Stimulated activated effector memory CD8-positive, alpha-beta T cell treated with anti-CD3 and anti-CD28 coated beads, Interleukin-12 subunit alpha, Interleukin-12 subunit beta, amount 100 ng/mL, for 72 hours (primary cell): ENCODE data around the gene SPTLC3.

Experiments used
- ATAC-seq: fragments of 150-1000 bp; cut with Tn5 transposase; 2 replicates; pipeline ENCODE4 v1.10.0; 2021
- DNase-seq, 2 donors: peaks; one replicate each; pipeline ENCODE4 v3.0.0; 2021 to 2022; ENCODE audit warnings: low spot score in 2 of 2
- H3K27ac Mint-ChIP-seq: one replicate; pipeline ENCODE4 v1.8.0; 2022; ENCODE audit warnings: mild to moderate bottlenecking, mixed read lengths
- H3K36me3 Mint-ChIP-seq: one replicate; pipeline ENCODE4 v1.8.0; 2022; ENCODE audit warnings: mild to moderate bottlenecking, mixed read lengths
- H3K4me1 Mint-ChIP-seq: one replicate; pipeline ENCODE4 v1.8.0; 2022; ENCODE audit warnings: mixed read lengths
- H3K4me3 Mint-ChIP-seq: one replicate; pipeline ENCODE4 v1.8.0; 2022; ENCODE audit warnings: mild to moderate bottlenecking, mixed read lengths
- H3K9me3 Mint-ChIP-seq: one replicate; pipeline ENCODE4 v1.8.0; 2022; ENCODE audit warnings: mixed read lengths

SPTLC3 gene

DNA sequence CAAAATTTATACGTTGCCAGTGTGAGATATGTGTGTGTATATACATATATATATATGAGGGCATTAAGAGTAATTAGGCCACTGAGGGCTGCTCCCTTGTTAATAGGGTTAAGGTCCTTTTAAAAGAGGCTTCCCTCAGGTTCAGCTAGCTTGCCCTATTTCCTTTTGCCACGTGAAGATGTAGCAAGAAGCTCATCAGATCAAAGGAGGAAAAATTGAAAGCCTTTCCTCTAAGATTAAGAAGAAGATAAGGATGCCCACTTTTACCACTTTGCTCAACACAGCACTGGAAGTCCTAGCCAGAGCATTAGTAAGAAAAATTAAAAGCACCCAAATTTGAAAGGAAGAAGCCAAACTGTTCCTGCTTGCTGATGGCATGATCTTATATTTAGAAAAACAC, 179.1 kb downstream of the SPTLC3 start:
- Mint-ChIP-seq H3K36me3 (no peaks in the 10 kb centered on the region), H3K27ac (no peak overlapping the region), H3K4me3 (no peak overlapping the region), H3K4me1 (no peaks in the 10 kb centered on the region), H3K9me3 (peaks cover 10% of the 10 kb centered on the region)
- no peak for DNase-seq
- no peak for ATAC-seq

DNA sequence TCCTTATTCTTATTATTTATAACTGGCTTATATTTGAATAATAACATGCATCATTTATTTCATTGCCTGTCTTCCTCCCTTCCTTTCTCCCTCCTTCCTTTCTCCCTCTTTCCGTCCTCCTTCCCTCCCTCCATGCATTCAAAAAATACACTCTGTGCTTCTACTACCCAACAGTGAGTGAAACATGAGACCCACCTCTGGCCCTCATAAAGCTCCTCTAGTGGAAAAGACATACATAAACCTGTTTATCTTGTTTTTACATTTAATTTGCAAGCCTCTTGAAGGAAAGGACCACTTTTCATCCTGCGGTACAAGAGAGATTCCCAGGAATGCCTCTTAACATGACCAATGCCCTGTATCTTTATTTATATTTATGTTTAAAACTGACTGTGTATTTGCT, 190.5 kb downstream of the SPTLC3 start:
- Mint-ChIP-seq H3K4me1 (no peaks in the 10 kb centered on the region), H3K4me3 (no peak overlapping the region), H3K27ac (no peak overlapping the region), H3K9me3 (peaks cover 3% of the 10 kb centered on the region), H3K36me3 (no peaks in the 10 kb centered on the region)
- ATAC-seq (no peak), DNase-seq (no peak)

DNA sequence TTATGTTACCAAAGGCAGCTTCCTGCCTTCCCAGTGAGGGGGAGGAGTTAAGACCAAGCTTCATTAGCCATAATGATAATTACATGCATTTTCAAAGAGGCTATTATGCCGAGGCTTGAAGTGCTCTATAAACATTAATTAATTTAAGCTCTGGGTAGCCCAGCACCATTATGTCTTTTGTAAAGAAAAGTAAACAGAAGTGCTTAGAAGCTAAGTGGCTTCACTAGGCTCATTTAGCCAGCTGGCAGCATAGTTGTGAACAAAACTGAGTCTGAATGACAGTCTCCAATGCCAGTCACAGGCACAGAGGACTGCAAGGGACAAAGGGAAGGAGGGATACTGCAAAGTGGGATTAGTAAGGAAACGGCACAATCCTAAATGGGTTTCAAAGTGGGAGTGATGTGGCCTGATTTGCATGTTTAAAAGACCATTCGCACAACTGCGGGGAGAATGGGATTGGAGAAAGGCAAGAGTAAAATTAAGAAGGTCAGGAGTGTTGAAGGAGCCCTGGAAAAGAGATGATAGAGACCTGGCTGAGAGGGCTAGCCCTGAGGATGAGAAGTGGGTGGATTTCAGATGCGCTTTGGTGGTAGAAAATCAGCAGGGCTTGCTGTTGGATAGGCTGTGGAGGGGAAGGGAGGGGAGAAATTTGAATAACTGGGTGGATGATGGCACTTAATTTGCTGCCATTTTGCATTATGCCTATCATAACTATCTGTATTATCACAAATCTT, 192.2 kb downstream of the SPTLC3 start:
- no peak overlapping the region for H3K27ac Mint-ChIP-seq
- no peaks in the 10 kb centered on the region for H3K36me3 Mint-ChIP-seq
- H3K4me1 Mint-ChIP-seq: no peaks in the 10 kb centered on the region
- ATAC-seq (no peak), DNase-seq (no peak)
- H3K9me3 Mint-ChIP-seq: peaks cover 3% of the 10 kb centered on the region
- no peak overlapping the region for H3K4me3 Mint-ChIP-seq

DNA sequence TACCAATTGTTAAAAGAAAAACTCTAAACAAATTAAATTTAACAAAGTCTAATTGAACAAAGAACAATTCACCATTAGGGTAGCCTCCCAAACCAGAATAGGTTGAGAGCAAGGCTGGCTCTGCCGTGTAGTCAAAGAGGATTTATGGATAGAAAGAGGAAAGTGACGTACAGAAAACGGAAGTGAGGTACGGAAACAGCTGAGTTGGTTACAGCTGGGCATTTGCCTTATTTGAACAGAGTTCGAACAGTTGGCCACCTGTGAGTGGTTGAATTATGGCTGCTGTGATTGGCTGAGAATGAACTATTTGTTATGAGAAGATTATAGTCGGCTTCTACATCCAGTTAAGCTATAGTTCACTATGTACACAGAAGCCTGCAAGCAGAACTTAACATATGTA, 193.8 kb downstream of the SPTLC3 start:
- ATAC-seq (no peak), DNase-seq (no peak)
- no peaks in the 10 kb centered on the region for H3K4me1 Mint-ChIP-seq
- peaks cover 3% of the 10 kb centered on the region for H3K9me3 Mint-ChIP-seq
- no peak overlapping the region for H3K27ac Mint-ChIP-seq
- no peak overlapping the region for H3K4me3 Mint-ChIP-seq
- H3K36me3 Mint-ChIP-seq: no peaks in the 10 kb centered on the region

DNA sequence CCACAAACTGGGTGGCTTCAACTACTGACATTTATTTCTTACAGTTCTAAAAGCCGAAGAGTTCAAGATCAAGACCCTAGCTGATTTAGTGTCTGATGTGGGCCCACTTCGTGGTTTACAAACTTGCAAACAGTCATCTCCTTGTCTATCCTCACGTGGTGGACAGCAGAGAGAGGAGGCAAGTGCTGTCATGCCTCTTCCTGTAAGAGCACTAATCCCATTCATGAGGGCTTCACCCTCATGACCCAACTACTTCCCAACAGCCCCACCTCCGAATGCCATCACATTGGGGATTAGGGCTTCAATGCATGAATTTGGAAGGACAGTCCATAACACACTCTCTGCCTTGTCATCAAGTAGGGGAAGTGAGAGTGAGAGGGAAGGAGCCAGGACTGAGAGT, 196.7 kb downstream of the SPTLC3 start:
- Mint-ChIP-seq H3K27ac (no peak overlapping the region), H3K4me1 (no peaks in the 10 kb centered on the region), H3K4me3 (no peak overlapping the region), H3K36me3 (no peaks in the 10 kb centered on the region), H3K9me3 (no peaks in the 10 kb centered on the region)
- DNase-seq: no peak
- ATAC-seq: no peak

DNA sequence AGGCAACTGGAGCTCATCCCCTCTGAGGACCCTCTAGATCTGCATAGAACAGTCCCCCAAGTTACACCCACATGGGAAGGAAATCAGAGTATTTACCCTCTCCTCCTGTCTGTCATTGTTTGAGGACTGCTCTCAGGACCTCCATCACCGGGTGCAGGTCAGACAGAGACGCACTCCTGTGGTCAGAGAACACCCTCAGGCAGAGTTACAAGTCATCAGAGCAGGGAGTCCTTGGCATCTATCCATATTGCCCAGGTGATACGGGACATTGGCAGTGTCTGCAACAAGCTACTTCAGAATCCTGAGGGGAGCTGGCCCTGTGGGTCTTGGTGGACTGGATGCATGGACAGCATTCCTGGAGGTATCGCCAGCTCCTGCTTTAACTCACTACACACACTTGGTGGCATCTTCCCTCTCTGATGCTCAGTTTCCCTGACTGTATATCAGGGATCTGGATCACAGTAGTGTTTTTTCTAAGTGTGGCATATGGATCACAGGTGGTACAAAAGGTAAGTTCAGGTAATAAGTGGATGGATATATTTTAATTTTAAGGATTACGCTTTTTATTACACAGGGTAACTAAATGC, 197.2 kb downstream of the SPTLC3 start:
- Mint-ChIP-seq H3K4me1 (no peaks in the 10 kb centered on the region), H3K36me3 (no peaks in the 10 kb centered on the region), H3K4me3 (no peak overlapping the region), H3K27ac (no peak overlapping the region), H3K9me3 (no peaks in the 10 kb centered on the region)
- DNase-seq (no peak), ATAC-seq (no peak)

DNA sequence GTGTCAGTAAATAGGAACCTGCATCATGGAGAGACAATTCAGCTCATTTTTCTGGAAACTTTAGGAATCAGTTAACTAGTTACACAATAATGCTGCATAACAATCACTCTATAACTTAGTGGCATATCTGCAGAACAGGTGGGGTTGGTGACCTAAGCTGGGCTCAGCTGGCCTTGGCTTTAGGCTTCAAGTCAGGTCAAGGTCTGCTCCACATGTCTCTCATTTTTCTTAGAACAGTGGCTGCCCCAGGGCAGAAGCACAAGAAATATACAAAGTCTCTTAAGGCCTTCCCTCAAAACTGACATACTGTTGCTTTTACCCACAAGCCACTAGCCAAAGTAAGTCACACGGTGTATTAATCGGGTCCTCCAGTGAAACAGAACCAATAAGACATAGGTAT, 198.2 kb downstream of the SPTLC3 start:
- Mint-ChIP-seq H3K36me3 (no peaks in the 10 kb centered on the region), H3K4me1 (no peaks in the 10 kb centered on the region), H3K4me3 (no peak overlapping the region), H3K27ac (no peak overlapping the region), H3K9me3 (no peaks in the 10 kb centered on the region)
- no peak for ATAC-seq
- DNase-seq: no peak

DNA sequence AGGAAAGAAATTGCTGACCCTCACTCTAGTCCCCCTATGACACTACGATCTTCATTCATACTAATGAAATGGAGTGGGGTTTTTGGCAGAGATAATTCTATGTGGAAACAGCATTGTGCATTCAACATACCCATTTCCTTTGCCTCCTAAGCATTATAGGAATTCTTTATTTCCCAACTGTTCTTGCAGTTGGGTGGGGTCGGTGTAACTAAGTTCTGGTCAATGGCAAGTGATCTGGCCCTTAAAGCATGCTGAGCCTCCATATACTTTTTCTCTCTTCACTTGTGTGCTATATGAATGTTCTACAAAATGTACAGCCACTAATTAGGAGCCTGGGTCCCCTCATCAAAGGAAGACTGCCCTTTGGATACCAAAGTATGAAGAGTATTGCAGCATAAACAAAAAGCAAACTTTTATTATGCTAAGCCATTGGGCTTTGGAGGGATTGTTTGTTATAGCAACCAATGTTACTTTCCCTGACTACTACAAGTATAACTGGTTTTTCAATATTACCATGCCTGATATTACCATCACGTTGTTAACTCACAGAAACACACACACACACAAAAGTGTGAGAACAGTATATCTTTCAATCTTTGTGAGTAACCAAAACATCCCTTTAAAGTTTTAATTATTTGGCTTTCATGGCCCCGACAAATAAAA, 203.3 kb downstream of the SPTLC3 start:
- DNase-seq (no peak), ATAC-seq (no peak)
- no peaks in the 10 kb centered on the region for H3K4me1 Mint-ChIP-seq
- no peaks in the 10 kb centered on the region for H3K36me3 Mint-ChIP-seq
- no peak overlapping the region for H3K4me3 Mint-ChIP-seq
- H3K27ac Mint-ChIP-seq: no peak overlapping the region
- no peaks in the 10 kb centered on the region for H3K9me3 Mint-ChIP-seq

DNA sequence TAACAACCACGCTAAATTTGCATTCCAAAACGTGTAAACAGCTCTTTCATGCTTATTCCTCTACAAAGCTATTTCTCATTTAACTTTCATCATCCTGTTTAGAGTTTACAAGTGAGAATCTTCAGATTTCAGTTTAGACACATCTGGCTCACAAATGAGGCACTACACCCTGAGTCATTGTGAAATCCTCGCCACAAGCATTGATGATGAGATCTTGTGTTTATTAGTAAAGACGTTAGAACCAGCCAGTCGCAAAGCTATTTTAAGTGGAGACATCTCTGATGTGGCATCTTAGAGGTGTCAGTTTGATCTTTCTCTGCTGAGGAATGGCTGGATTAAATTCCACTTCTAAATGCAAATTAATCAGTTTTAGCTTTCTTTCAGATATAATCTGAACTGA, 204.0 kb downstream of the SPTLC3 start:
- Mint-ChIP-seq H3K4me3 (no peak overlapping the region), H3K9me3 (no peaks in the 10 kb centered on the region), H3K36me3 (no peaks in the 10 kb centered on the region), H3K27ac (no peak overlapping the region), H3K4me1 (no peaks in the 10 kb centered on the region)
- DNase-seq (no peak), ATAC-seq (peak; percentile 87)

DNA sequence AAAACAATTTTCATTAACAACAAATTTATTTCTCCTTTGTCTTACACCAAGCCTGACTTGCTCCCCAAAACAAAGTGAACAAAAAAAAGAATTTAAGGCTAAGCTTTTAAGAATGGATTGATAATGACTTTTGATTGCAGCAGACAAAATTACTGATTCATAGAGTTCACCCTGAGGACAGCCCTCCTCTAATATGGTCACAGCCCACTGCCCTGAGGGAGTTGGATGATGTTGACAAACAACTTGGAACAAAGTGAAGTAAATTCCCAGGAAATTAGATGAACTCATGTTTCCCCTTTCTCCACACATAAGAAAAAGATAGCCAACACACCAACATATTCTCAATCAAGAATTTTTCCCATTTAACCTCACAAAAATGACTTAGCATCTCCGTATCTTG, 204.6 kb downstream of the SPTLC3 start:
- Mint-ChIP-seq H3K4me3 (no peak overlapping the region), H3K4me1 (no peaks in the 10 kb centered on the region), H3K9me3 (no peaks in the 10 kb centered on the region), H3K36me3 (no peaks in the 10 kb centered on the region), H3K27ac (no peak overlapping the region)
- DNase-seq (no peak), ATAC-seq (no peak)

DNA sequence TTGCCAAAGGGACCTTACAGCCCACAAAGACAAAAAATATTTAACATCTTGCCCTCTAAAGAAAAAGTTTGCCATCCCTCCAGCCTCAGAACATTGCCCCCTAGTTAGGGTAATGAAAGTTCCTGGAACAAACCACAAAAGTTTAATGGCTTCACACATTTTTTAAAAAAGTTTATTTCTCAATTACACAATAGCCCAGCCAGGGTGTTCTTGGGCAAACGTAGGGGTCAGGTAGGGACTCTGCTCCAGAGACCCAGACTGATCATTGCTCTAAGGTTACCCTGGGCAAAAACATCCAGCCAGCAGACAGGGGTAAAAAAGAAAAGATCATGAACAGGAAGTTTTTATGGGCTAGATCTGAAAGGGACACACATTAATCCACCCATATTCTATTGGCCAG, 207.8 kb downstream of the SPTLC3 start:
- no peak for DNase-seq
- no peak overlapping the region for H3K4me3 Mint-ChIP-seq
- peaks cover 7% of the 10 kb centered on the region for H3K4me1 Mint-ChIP-seq
- no peak overlapping the region for H3K27ac Mint-ChIP-seq
- no peaks in the 10 kb centered on the region for H3K36me3 Mint-ChIP-seq
- no peak for ATAC-seq
- H3K9me3 Mint-ChIP-seq: no peaks in the 10 kb centered on the region
